GM21528 (cell line): ENCODE data around the gene GPC3.

Source experiments
- ATAC-seq: cut with Tn5 transposase; IDR thresholded peaks from one replicate; pipeline ENCODE4 v1.9.1; 2021; ENCODE audit warnings: mild to moderate bottlenecking, moderate library complexity; ENCODE audit not compliant: unreplicated experiment, low FRiP score

Gene GPC3

DNA sequence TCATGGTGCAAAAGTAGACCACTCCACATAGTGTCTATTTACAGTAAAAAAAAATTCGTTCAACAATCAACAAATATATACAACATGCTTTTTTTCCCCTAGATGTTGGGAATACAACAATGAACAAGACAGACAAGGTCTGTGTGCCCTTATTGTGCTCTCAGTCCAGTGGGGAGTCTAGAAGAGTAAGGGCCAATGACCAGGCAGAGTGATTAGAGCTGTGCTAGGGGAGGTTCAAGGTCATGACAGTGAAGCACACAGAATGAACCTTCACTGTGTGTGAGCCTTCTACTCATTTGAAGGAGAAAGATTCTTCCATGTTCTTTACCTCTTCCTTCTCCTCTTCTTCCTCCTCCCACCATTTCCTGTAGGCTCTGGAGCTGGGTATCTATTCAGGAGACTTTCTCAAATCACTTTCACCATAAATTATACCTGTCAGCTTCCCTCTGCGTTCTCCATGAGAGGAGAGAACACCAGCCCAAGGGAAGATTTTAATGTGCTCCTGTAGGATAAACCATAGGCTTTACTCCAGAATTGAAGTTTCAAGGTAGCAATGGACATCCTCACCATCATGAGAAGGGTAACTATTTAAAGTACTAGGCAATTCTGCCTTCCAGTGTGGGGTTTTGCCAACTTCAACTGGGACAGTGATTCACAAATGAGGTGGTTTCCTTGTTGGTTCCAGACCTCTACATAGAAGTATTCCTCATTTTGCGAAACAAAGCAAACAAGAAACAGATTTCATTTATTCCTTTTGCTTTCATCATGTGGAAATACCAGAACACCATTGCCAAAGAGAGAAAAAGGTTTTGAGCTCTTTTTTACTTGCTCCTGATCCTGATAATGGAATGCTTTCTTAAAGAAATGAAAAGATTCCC lies 323.2 kb downstream of the GPC3 start:
- ATAC-seq: no peak

GRCh38 chrX:133660281-133660680 lies 325.1 kb downstream of the GPC3 start:
- no peak for ATAC-seq

GRCh38 chrX:133658293-133658911 lies 327.0 kb downstream of the GPC3 start:
- no peak for ATAC-seq

DNA sequence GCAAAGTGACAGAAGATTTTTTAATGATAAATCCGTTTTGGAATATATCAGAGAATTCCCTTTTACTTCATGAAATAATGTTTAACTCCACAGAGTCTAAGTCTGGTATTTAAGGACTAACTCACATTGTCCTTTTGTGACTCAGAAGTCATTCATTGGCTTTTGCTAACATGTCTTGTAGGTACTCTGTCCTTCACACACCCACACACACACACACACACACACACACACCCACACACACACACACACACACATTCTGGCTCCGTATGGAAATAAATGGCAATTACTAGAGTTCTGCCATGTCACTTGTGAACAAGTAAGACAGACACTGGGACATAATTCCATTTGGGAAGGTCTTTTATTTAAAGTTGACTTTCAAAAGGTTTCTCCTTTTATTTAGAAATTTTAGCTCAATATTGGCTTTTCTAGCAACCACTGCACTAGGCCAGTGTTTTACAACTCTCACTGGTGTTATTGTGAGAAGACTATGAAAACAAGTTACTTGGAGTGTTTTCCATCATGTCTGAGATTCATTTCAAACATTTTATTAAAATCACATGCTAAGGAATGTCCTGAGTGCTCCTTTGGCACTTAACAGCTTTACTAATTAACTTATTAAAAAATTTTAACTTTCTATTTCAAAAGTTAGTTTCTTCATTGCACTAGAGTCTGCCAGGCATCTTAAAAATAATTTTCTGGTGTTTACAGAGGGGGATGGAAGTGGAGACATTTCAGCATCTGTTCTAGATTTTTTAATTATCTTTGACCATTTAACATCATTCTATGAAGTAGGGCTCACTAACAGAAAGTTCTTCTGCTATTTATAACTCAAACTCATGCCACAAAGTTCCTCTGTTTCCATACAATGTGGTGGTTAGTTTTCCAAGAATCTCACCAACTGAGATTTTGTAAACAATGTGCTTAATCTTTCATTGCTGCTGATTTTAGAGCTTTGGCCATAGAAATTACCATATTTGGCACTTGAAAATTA lies 329.8 kb downstream of the GPC3 start:
- no peak for ATAC-seq

- no peak for ATAC-seq
Measured at GRCh38 chrX:133654811-133655210, 330.6 kb downstream of the GPC3 start.

DNA sequence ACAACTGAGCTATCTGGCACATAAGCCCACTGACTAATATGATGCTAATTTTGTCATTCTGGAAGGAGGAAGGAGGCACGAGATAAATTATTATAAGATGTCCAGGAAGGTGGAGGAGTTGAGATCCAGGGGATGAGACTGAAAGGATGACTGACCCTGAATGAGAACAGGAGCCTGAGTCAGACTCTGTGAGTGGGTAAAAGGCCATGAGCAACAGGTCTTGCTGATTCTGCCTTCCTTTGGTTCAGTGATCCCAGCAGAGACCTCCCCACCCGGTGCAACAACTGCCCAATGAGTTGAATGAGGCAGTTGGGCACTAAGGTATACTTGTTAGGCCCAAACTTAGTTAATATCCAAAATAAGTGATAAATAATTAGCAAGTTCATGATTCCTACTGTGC lies 332.0 kb downstream of the GPC3 start:
- ATAC-seq: no peak

GRCh38 chrX:133652185-133652584 lies 333.2 kb downstream of the GPC3 start:
- ATAC-seq: no peak

DNA sequence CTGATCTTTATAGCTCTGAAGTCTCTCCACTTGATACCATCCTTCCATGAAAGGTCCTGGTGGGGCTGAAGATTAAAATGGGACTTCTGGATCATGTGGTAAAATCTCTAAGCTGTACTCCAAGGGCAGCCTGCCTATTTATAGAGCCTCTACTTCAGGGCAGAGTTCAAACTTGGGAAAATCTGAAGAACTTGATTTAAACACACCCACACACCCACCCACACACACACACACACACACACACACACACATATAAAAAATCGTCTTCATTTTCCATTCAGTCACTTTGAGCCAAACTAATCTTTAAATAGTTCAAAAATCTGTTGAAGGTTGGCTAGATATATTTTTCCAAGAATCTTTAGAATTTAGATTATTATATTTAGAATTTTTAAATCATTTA lies 335.2 kb downstream of the GPC3 start:
- ATAC-seq: no peak

DNA sequence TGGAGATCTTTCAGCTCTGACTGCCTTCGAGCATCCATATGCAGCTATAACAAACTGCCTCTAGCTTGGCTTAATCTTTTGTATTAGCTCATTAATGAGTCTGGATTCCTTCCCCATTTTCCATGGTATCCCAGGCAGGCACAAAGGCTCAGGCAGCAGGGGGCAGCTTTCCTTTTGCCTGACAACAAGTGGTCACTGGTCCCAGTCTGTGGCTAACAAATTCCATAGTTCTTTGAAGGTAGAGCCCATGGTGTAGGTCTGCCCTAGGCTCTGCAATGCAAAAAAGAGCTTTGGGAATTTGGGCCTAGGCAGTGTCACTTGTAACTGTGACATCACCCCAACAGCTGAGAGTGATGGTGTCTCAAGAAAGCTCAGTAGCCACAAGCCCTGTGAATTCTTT lies 335.7 kb downstream of the GPC3 start:
- ATAC-seq: no peak

GRCh38 chrX:133648594-133648993 lies 336.8 kb downstream of the GPC3 start:
- no peak for ATAC-seq

GRCh38 chrX:133646719-133647116 lies 338.7 kb downstream of the GPC3 start:
- no peak for ATAC-seq

DNA sequence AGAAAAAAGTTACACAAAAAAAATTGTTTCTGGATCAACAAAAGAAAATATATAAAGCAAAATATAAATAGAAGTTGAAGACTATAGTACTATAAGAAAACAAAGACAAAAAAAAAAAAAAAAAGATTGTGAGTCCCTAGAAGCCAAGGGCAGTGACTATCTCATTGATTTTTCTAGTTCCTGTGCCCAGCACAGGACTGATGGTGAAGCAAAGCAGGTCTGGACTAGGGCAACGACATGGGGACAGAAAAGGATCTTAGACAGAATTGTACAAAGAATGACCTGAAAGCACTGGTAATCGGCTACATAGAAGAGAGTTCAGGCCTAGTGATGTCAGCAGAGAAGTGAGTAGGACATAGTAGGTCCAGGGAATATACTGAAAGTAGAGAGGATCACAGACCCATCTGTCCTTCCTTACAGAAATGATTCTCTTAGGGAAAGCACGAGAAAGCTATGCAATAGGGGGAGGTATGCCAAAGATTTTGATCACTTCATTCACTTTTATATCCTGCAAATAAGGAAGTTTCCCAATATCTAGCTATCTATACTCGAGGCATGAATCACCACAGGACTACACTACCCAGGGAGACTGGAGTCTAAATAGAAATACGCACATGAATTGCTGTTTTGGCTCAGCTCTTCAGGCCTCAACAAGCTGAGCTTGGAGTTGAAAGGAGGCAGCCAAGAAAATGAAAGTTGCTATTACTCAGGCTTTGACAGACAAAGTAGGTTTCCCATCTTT lies 339.2 kb downstream of the GPC3 start:
- no peak for ATAC-seq

- ATAC-seq: no peak
Measured at GRCh38 chrX:133645256-133645655, 340.1 kb downstream of the GPC3 start.

- no peak for ATAC-seq
Measured at GRCh38 chrX:133640161-133641015, 345.0 kb downstream of the GPC3 start.

GRCh38 chrX:133639726-133640125 lies 345.7 kb downstream of the GPC3 start:
- ATAC-seq: no peak

GRCh38 chrX:133638285-133638684 lies 347.1 kb downstream of the GPC3 start:
- ATAC-seq: no peak

DNA sequence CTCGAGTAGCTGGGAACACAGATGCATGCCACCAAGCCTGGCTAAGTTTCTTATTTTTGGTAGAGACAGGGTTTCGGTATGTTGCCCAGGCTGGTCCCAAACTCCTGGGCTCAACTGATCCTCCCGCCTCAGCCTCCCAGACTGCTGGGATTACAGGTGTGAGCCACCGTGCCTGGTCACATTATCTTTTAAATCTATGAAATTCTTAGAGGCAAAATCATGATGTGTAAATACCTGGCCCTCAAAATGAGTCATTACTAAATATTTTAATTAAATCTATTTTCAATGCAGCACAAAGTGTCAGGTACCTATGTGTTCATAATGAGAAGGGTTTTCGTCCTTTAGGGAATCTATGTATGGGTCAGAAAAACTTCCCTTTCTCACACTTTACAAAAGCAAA lies 347.6 kb downstream of the GPC3 start:
- no peak for ATAC-seq

- ATAC-seq: no peak
Measured at GRCh38 chrX:133636009-133636408, 349.4 kb downstream of the GPC3 start.

- ATAC-seq: no peak
Measured at GRCh38 chrX:133634416-133634815, 351.0 kb downstream of the GPC3 start.
